Osteoblast (primary cell): ENCODE measurements around the gene HOXB7. TPM values are rescaled to one million over a fixed set of nuclear protein-coding genes. Genes with fewer than 3 reads are reported as not detected.

Experiments used
- DNase-seq: peaks from one replicate; pipeline ENCODE4 v3.0.0; 2011; ENCODE audit warnings: low spot score, mixed read lengths; ENCODE audit not compliant: insufficient read length; ENCODE audit errors: missing footprints
- H2AFZ ChIP-seq: 2 replicates; pipeline ENCODE4 v1.6.0; 2011; ENCODE audit warnings: mild to moderate bottlenecking, low read length
- H3K27ac ChIP-seq: 2 replicates; pipeline ENCODE4 v1.5.1; 2011; ENCODE audit warnings: mild to moderate bottlenecking, low read depth, low read length, moderate library complexity
- H3K27me3 ChIP-seq: 2 replicates; pipeline ENCODE4 v1.6.0; 2012; ENCODE audit warnings: mild to moderate bottlenecking, control low read depth, inconsistent platforms, low read length, moderate library complexity; ENCODE audit not compliant: insufficient read depth
- H3K36me3 ChIP-seq: 2 replicates; pipeline ENCODE4 v1.5.1; 2011; ENCODE audit warnings: mild to moderate bottlenecking, low read length, control low read depth, moderate library complexity; ENCODE audit not compliant: insufficient read depth
- H3K4me1 ChIP-seq: 2 replicates; pipeline ENCODE4 v1.5.1; 2011; ENCODE audit warnings: mild to moderate bottlenecking, low read length, control low read depth, moderate library complexity; ENCODE audit not compliant: insufficient read depth
- H3K4me2 ChIP-seq: 2 replicates; pipeline ENCODE4 v1.6.0; 2011; ENCODE audit warnings: mild to moderate bottlenecking, low read length; ENCODE audit not compliant: insufficient read depth
- H3K4me3 ChIP-seq: fragments of 200-600 bp; sonication (generic); 3 replicates; pipeline ENCODE4 v1.5.1; 2012; ENCODE audit warnings: mild to moderate bottlenecking, low read length, inconsistent platforms; ENCODE audit not compliant: insufficient read depth
- H3K79me2 ChIP-seq: 2 replicates; pipeline ENCODE4 v1.6.0; 2012; ENCODE audit warnings: mild to moderate bottlenecking, low read length, control low read depth, inconsistent platforms; ENCODE audit not compliant: insufficient read depth
- H3K9me3 ChIP-seq: 2 replicates; pipeline ENCODE4 v1.5.1; 2011; ENCODE audit warnings: low read depth, low read length, control low read depth
- H4K20me1 ChIP-seq: 2 replicates; pipeline ENCODE4 v1.6.0; 2012; ENCODE audit warnings: mild to moderate bottlenecking, low read length, control low read depth; ENCODE audit not compliant: insufficient read depth
- total RNA-seq: library from RNA; depleted of rRNA; stranded (reverse); fragments of >200 nt; gene quantifications from 2 replicates; pipeline ENCODE4 v1.2.3, GENCODE V29; 2012
- TF ChIP-seq, protein P1 (sequence below): IDR thresholded peaks from 2 replicates; pipeline ENCODE4 v1.5.1; 2011; ENCODE audit warnings: mild to moderate bottlenecking, low read depth, low read length, moderate library complexity; ENCODE audit errors: extremely low read depth

The HOXB7 gene
- total RNA-seq, 1 donor = 0.36 TPM

DNA sequence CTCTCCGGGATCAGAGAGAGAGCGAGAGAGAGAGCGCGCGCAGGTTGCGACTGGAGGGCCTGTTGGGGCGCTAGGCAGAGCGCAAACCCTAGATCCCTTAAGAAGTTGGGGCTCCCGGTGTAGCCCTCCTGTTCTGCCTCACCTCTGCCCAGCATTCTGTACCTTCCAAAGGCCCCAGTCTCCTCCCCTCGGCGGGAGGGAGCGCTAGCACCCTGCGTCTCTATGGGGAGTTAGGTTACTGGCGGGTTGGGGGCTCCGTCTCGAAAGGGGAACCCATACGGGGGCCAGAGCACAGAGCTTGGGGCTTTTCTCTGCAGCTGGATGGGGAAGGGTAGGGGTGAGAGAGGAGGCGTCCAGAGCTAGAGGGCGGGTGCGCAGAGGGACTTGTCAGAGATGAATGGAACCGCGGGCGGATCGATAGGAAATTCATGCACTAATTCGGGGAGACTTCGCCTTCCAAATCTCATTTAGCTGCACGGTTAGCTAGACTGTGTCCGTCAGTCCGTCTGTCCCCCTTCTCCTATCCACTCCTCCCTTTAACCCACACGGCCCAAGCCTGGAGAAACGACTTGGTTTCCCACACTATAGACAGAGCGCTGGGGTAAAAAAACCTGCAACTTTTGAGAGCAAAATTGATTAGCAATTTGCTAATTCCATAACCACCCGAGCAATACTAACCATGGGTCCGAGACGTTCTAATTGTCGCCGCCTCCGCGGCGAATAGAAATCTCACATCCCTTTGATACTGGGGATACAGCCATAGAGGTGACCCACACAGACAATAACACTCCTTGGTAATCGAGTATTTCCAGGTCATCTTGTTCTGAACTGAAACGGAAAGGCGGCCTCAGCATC is 32.0 kb downstream of the HOXB7 start:
- no peak overlapping the region for H3K27ac ChIP-seq
- no peaks in the 10 kb centered on the region for H3K9me3 ChIP-seq
- H3K4me1 ChIP-seq = no peaks in the 10 kb centered on the region
- H3K4me3 ChIP-seq = peak overlapping the region; percentile 53
- peaks cover 96% of the 10 kb centered on the region for H3K27me3 ChIP-seq
- no peaks in the 10 kb centered on the region for H3K36me3 ChIP-seq
- no peak for DNase-seq
- H2AFZ ChIP-seq = no peak overlapping the region
- no peaks in the 10 kb centered on the region for H3K79me2 ChIP-seq
- H3K4me2 ChIP-seq = peak overlapping the region; percentile 60
- TF ChIP-seq, protein P1, sequence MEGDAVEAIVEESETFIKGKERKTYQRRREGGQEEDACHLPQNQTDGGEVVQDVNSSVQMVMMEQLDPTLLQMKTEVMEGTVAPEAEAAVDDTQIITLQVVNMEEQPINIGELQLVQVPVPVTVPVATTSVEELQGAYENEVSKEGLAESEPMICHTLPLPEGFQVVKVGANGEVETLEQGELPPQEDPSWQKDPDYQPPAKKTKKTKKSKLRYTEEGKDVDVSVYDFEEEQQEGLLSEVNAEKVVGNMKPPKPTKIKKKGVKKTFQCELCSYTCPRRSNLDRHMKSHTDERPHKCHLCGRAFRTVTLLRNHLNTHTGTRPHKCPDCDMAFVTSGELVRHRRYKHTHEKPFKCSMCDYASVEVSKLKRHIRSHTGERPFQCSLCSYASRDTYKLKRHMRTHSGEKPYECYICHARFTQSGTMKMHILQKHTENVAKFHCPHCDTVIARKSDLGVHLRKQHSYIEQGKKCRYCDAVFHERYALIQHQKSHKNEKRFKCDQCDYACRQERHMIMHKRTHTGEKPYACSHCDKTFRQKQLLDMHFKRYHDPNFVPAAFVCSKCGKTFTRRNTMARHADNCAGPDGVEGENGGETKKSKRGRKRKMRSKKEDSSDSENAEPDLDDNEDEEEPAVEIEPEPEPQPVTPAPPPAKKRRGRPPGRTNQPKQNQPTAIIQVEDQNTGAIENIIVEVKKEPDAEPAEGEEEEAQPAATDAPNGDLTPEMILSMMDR = no peak
- no peaks in the 10 kb centered on the region for H4K20me1 ChIP-seq

DNA sequence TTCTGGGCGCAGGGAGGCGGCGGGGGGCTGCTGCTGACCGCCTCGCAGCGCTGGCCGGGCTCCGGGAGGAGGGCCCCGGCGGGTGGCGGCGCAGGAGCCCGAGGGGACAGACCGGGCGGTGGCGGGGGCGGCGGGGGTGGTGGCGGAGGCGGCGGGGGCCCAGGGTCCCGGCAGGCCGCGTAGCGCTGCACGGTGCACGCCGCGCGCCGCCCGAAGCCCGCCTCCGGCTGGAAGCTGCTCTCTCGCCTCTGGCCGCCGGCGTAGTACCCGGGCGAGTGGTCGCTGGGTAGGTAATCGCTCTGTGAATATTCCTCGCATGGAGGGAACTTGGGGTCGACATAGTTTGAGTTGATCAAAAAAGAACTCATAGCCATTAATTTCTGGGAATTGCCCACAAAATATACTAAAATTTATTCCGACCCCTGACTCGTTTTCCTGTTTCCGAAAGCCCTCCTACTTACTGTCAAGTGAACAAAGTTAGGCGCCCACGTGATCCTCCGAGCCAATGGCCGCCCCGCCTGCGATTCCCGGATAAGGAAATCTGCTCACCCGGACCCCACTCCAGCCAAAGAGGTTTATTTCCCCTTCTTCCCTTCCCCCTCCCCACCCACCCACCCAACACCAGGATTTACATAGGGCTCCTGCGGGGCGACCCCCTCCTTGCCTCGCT is 32.7 kb downstream of the HOXB7 start, which contains the start of gene HOXB4:
Gene HOXB4, minus strand, starts transcription at position 405 of the 670 bp plus-strand sequence. Its CDS starts 31 bp downstream, at position 374.
- no peak within 1 kb of the TSS for H2AFZ ChIP-seq
- H3K36me3 ChIP-seq = no peaks in the 10 kb centered on the region
- TF ChIP-seq, protein P1 = no peak
- no peak for DNase-seq
- H4K20me1 ChIP-seq = no peaks in the 10 kb centered on the region
- H3K27ac ChIP-seq = no peak within 1 kb of the TSS
- H3K4me3 ChIP-seq = peak within 1 kb of the TSS; percentile 54
- no peaks in the 10 kb centered on the region for H3K79me2 ChIP-seq
- no peaks in the 10 kb centered on the region for H3K9me3 ChIP-seq
- peak within 1 kb of the TSS; percentile 67 for H3K4me2 ChIP-seq
- H3K27me3 ChIP-seq = peaks cover 97% of the 10 kb centered on the region
- H3K4me1 ChIP-seq = no peaks in the 10 kb centered on the region

DNA sequence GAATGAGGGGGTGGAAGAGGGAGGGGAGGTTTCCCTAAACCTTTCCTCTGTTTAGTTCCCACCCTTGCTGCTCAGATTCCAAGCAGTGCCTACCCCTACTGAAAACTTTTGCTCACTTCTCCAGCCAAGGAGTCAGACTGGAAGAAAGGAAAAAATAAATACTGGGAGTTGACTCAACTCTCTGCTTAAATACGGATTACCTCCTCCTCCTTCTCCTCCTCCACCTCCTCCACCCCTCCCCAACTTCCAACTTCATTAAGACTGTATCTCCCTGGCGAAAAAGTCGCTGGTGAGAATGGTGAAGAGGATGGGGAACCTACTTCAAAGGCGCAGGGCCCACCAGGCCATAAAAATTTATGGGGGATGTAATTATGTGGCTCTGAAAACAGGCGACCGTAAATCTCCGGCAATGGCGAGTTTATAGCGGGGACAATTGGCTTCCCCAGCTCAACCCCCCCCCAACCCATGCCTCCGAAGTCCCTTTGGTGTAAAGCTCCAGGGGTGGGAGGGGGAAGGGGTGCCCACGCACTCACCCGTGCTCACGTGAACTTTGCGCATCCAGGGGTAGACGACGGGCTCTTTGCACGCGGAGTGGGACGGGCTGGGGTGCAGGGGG is 33.4 kb downstream of the HOXB7 start:
- DNase-seq = no peak

More for the DNA sequence above, 33.4 kb downstream of the HOXB7 start:
- peak overlapping the region; percentile 67 for H3K4me2 ChIP-seq
- no peak overlapping the region for H3K27ac ChIP-seq
- no peaks in the 10 kb centered on the region for H3K4me1 ChIP-seq
- H4K20me1 ChIP-seq = no peaks in the 10 kb centered on the region
- no peaks in the 10 kb centered on the region for H3K9me3 ChIP-seq
- H3K27me3 ChIP-seq = peaks cover 97% of the 10 kb centered on the region
- H3K79me2 ChIP-seq = no peaks in the 10 kb centered on the region
- H3K36me3 ChIP-seq = no peaks in the 10 kb centered on the region
- H2AFZ ChIP-seq = no peak overlapping the region
- TF ChIP-seq, protein P1 = no peak
- peak overlapping the region; percentile 54 for H3K4me3 ChIP-seq
